ENCODE data around the gene POU6F2.

Gene POU6F2

GRCh38 chr7:39210362-39210761, 232.7 kb downstream of the POU6F2 start:
- Histone ChIP-seq H3F3A (ENCODE audit: low read depth) (no peaks in the 10 kb centered on the region), H2AFZ (ENCODE audit: low read length) (no peak overlapping the region), H3K27me3 (ENCODE audit: insufficient read depth, low read length, poor library complexity, severe bottlenecking) (no peaks in the 10 kb centered on the region), H3K4me1 (ENCODE audit: insufficient read depth, low read length, poor library complexity, severe bottlenecking) (no peaks in the 10 kb centered on the region), H3K36me3 (ENCODE audit: insufficient read depth, low read length) (no peaks in the 10 kb centered on the region), H3K4me2 (ENCODE audit: low read depth, low read length, poor library complexity, severe bottlenecking) (no peak overlapping the region), H4K20me1 (ENCODE audit: insufficient read depth, low read length, poor library complexity, severe bottlenecking) (no peaks in the 10 kb centered on the region), H3K9ac (ENCODE audit: low read depth, low read length, poor library complexity, severe bottlenecking) (no peak overlapping the region), H3K4me3 (ENCODE audit: low read length, poor library complexity, severe bottlenecking) (no peak overlapping the region), H3K79me2 (ENCODE audit: insufficient read depth, low read length) (no peaks in the 10 kb centered on the region), H3K9me3 (ENCODE audit: insufficient read depth, low read depth, low read length) (no peaks in the 10 kb centered on the region), H3K9me2 (replicated peaks; ENCODE audit: low read depth, low read length) (no peaks in the 10 kb centered on the region)
- TF ChIP-seq, protein P1, sequence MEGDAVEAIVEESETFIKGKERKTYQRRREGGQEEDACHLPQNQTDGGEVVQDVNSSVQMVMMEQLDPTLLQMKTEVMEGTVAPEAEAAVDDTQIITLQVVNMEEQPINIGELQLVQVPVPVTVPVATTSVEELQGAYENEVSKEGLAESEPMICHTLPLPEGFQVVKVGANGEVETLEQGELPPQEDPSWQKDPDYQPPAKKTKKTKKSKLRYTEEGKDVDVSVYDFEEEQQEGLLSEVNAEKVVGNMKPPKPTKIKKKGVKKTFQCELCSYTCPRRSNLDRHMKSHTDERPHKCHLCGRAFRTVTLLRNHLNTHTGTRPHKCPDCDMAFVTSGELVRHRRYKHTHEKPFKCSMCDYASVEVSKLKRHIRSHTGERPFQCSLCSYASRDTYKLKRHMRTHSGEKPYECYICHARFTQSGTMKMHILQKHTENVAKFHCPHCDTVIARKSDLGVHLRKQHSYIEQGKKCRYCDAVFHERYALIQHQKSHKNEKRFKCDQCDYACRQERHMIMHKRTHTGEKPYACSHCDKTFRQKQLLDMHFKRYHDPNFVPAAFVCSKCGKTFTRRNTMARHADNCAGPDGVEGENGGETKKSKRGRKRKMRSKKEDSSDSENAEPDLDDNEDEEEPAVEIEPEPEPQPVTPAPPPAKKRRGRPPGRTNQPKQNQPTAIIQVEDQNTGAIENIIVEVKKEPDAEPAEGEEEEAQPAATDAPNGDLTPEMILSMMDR (conservative IDR thresholded peaks at IDR 0.05; ENCODE audit: low read length), result no peak
- TF ChIP-seq EZH2phosphoT487 (IDR thresholded peaks at IDR 0.05; ENCODE audit: borderline replicate concordance), result no peak

- H3K9me2 ChIP-seq (replicated peaks; ENCODE audit: low read depth, low read length), result no peaks in the 10 kb centered on the region
- H3K4me3 ChIP-seq (ENCODE audit: low read length, poor library complexity, severe bottlenecking), result no peak overlapping the region
- no peak overlapping the region for H3K4me2 ChIP-seq (ENCODE audit: low read depth, low read length, poor library complexity, severe bottlenecking)
- H3K36me3 ChIP-seq (ENCODE audit: insufficient read depth, low read length), result no peaks in the 10 kb centered on the region
- no peaks in the 10 kb centered on the region for H4K20me1 ChIP-seq (ENCODE audit: insufficient read depth, low read length, poor library complexity, severe bottlenecking)
- no peaks in the 10 kb centered on the region for H3K79me2 ChIP-seq (ENCODE audit: insufficient read depth, low read length)
- no peaks in the 10 kb centered on the region for H3K4me1 ChIP-seq (ENCODE audit: insufficient read depth, low read length, poor library complexity, severe bottlenecking)
- no peaks in the 10 kb centered on the region for H3F3A ChIP-seq (ENCODE audit: low read depth)
- H3K27me3 ChIP-seq (ENCODE audit: insufficient read depth, low read length, poor library complexity, severe bottlenecking), result no peaks in the 10 kb centered on the region
- H2AFZ ChIP-seq (ENCODE audit: low read length), result no peak overlapping the region
- H3K9me3 ChIP-seq (ENCODE audit: insufficient read depth, low read depth, low read length), result no peaks in the 10 kb centered on the region
- no peak for TF ChIP-seq EZH2phosphoT487 (IDR thresholded peaks at IDR 0.05; ENCODE audit: borderline replicate concordance)
- TF ChIP-seq, protein P1 (conservative IDR thresholded peaks at IDR 0.05; ENCODE audit: low read length), result no peak
- H3K9ac ChIP-seq (ENCODE audit: low read depth, low read length, poor library complexity, severe bottlenecking), result no peak overlapping the region
These were observed 233.9 kb downstream of the POU6F2 start for GRCh38 chr7:39211581-39211980.

GRCh38 chr7:39212876-39213275, 235.2 kb downstream of the POU6F2 start:
- Histone ChIP-seq H2AFZ (ENCODE audit: low read length) (no peak overlapping the region), H4K20me1 (ENCODE audit: insufficient read depth, low read length, poor library complexity, severe bottlenecking) (no peaks in the 10 kb centered on the region), H3K9me3 (ENCODE audit: insufficient read depth, low read depth, low read length) (no peaks in the 10 kb centered on the region), H3K79me2 (ENCODE audit: insufficient read depth, low read length) (no peaks in the 10 kb centered on the region), H3K9me2 (replicated peaks; ENCODE audit: low read depth, low read length) (no peaks in the 10 kb centered on the region), H3K9ac (ENCODE audit: low read depth, low read length, poor library complexity, severe bottlenecking) (no peak overlapping the region), H3F3A (ENCODE audit: low read depth) (no peaks in the 10 kb centered on the region), H3K27me3 (ENCODE audit: insufficient read depth, low read length, poor library complexity, severe bottlenecking) (no peaks in the 10 kb centered on the region), H3K4me2 (ENCODE audit: low read depth, low read length, poor library complexity, severe bottlenecking) (no peak overlapping the region), H3K4me3 (ENCODE audit: low read length, poor library complexity, severe bottlenecking) (no peak overlapping the region), H3K36me3 (ENCODE audit: insufficient read depth, low read length) (no peaks in the 10 kb centered on the region), H3K4me1 (ENCODE audit: insufficient read depth, low read length, poor library complexity, severe bottlenecking) (no peaks in the 10 kb centered on the region)
- TF ChIP-seq, protein P1 (conservative IDR thresholded peaks at IDR 0.05; ENCODE audit: low read length), result no peak
- no peak for TF ChIP-seq EZH2phosphoT487 (IDR thresholded peaks at IDR 0.05; ENCODE audit: borderline replicate concordance)

Data from Loucy (cell line).